ENCODE results near the gene TNFRSF13B.
"Not testable (repeated sequence)": the region's sequence is repeated elsewhere in the genome, so short reads cannot be mapped to it uniquely, and the experiment has no call there.

TNFRSF13B gene

GRCh38 chr17:16923904-16924695 lies 47.8 kb downstream of the TNFRSF13B start:
- DNase-seq, result no peak

GRCh38 chr17:16923097-16923903 lies 48.6 kb downstream of the TNFRSF13B start:
- DNase-seq, result no peak

- DNase-seq, result no peak
Observed at GRCh38 chr17:16922386-16923096, 49.4 kb downstream of the TNFRSF13B start.

- DNase-seq, result not testable (repeated sequence)
Observed at GRCh38 chr17:16921451-16921850, 50.5 kb downstream of the TNFRSF13B start.

- DNase-seq, result no peak
Observed at GRCh38 chr17:16920628-16921020, 51.3 kb downstream of the TNFRSF13B start.

- no peak for DNase-seq
Observed at GRCh38 chr17:16919663-16920627, 52.0 kb downstream of the TNFRSF13B start.

GRCh38 chr17:16918443-16918842 lies 53.5 kb downstream of the TNFRSF13B start:
- DNase-seq, result no peak

GRCh38 chr17:16917671-16918394 lies 54.1 kb downstream of the TNFRSF13B start:
- DNase-seq, result no peak

- no peak for DNase-seq
Observed at GRCh38 chr17:16916557-16916920, 55.4 kb downstream of the TNFRSF13B start.

GRCh38 chr17:16915752-16916556 lies 56.0 kb downstream of the TNFRSF13B start:
- peak; percentile 20 for DNase-seq

- no peak for DNase-seq
Observed at GRCh38 chr17:16913463-16913862, 58.5 kb downstream of the TNFRSF13B start.

GRCh38 chr17:16912021-16912962 lies 59.6 kb downstream of the TNFRSF13B start:
- no peak for DNase-seq

GRCh38 chr17:16911141-16911937 lies 60.6 kb downstream of the TNFRSF13B start:
- no peak for DNase-seq

GRCh38 chr17:16910341-16910740 lies 61.6 kb downstream of the TNFRSF13B start:
- DNase-seq, result no peak

GRCh38 chr17:16909472-16910246 lies 62.3 kb downstream of the TNFRSF13B start:
- no peak for DNase-seq

GRCh38 chr17:16908273-16908672 lies 63.6 kb downstream of the TNFRSF13B start:
- DNase-seq, result no peak

GRCh38 chr17:16906680-16907079 lies 65.2 kb downstream of the TNFRSF13B start:
- no peak for DNase-seq

Measured in NCI-H524 treated with DMSO at 0.1 percent for 48 hours (cell line).